CD4-positive, alpha-beta T cell treated with Interleukin-17A for 4 hours (primary cell): ENCODE results near the gene SOS1.
"Not testable (repeated sequence)": the region's sequence is repeated elsewhere in the genome, so short reads cannot be mapped to it uniquely, and the experiment has no call there.

ENCODE experiments used
- DNase-seq: peaks from one replicate; pipeline ENCODE4 v3.0.0-alpha.2; 2020; ENCODE audit warnings: mixed read lengths

The SOS1 gene

GRCh38 chr2:39120771-39121522 lies at the start of gene SOS1:
Gene SOS1, minus strand, starts transcription at chr2:39121051. Its CDS starts 629 bp downstream, at chr2:39120422.
- DNase-seq, result peak; percentile 95

- DNase-seq, result no peak
These were observed 43.2 kb upstream of the SOS1 start for GRCh38 chr2:39164089-39164488.

- DNase-seq, result no peak
These were observed 40.1 kb upstream of the SOS1 start for GRCh38 chr2:39160982-39161381.

- no peak for DNase-seq
These were observed 38.4 kb upstream of the SOS1 start for GRCh38 chr2:39159283-39159682.

GRCh38 chr2:39158351-39158750 lies 37.5 kb upstream of the SOS1 start:
- DNase-seq, result no peak

- DNase-seq, result no peak
These were observed 36.0 kb upstream of the SOS1 start for GRCh38 chr2:39156846-39157245.

- DNase-seq, result no peak
These were observed 35.3 kb upstream of the SOS1 start for GRCh38 chr2:39156107-39156506.

- DNase-seq, result not testable (repeated sequence)
These were observed 34.7 kb upstream of the SOS1 start for GRCh38 chr2:39155573-39155972.

- DNase-seq, result no peak
These were observed 34.1 kb upstream of the SOS1 start for GRCh38 chr2:39154944-39155343.

GRCh38 chr2:39153312-39153711 lies 32.5 kb upstream of the SOS1 start:
- no peak for DNase-seq

GRCh38 chr2:39152504-39152903 lies 31.7 kb upstream of the SOS1 start:
- no peak for DNase-seq

- no peak for DNase-seq
These were observed 30.1 kb upstream of the SOS1 start for GRCh38 chr2:39150890-39151497.

GRCh38 chr2:39150102-39150562 lies 29.3 kb upstream of the SOS1 start:
- no peak for DNase-seq

GRCh38 chr2:39146630-39147029 lies 25.8 kb upstream of the SOS1 start:
- DNase-seq, result no peak

- DNase-seq, result no peak
These were observed 25.1 kb upstream of the SOS1 start for GRCh38 chr2:39145906-39146421.

- no peak for DNase-seq
These were observed 23.6 kb upstream of the SOS1 start for GRCh38 chr2:39144416-39144815.

- DNase-seq, result no peak
These were observed 22.2 kb upstream of the SOS1 start for GRCh38 chr2:39142904-39143605.

GRCh38 chr2:39141334-39142271 lies 20.8 kb upstream of the SOS1 start:
- no peak for DNase-seq

- not testable (repeated sequence) for DNase-seq
These were observed 20.1 kb upstream of the SOS1 start for GRCh38 chr2:39140948-39141333.

GRCh38 chr2:39140322-39140847 lies 19.5 kb upstream of the SOS1 start:
- no peak for DNase-seq

- DNase-seq, result no peak
These were observed 18.8 kb upstream of the SOS1 start for GRCh38 chr2:39139511-39140237.

- no peak for DNase-seq
These were observed 18.0 kb upstream of the SOS1 start for GRCh38 chr2:39138837-39139211.
